Tibial nerve (tissue), 4 donors: ENCODE data around the gene LGALS9C.
"Not testable (repeated sequence)": the region's sequence is repeated elsewhere in the genome, so short reads cannot be mapped to it uniquely, and the experiment has no call there.

Experiments used
- CTCF ChIP-seq, 5 experiments: fragments of 200-600 bp in 3 of 5; fragments of 450-650 bp in 2 of 5; sonication (generic) in 3 of 5; IDR thresholded peaks; one replicate each; pipeline ENCODE4 v1.5.1; 2016 to 2019; ENCODE audit warnings: antibody characterized with exemption in 5 of 5, mild to moderate bottlenecking in 3 of 5, moderate library complexity in 2 of 5
- EP300 ChIP-seq, 2 donors: sonication (generic); formaldehyde crosslinking; IDR thresholded peaks; one replicate each; pipeline ENCODE4 v1.6.1; 2017; ENCODE audit warnings: antibody characterized with exemption in 2 of 2, mild to moderate bottlenecking in 1 of 2
- POLR2A ChIP-seq, 2 donors: fragments of 450-650 bp; IDR thresholded peaks; one replicate each; pipeline ENCODE4 v1.6.1; 2017; ENCODE audit warnings: antibody characterized with exemption in 2 of 2, mild to moderate bottlenecking in 2 of 2, moderate library complexity in 2 of 2

DNA sequence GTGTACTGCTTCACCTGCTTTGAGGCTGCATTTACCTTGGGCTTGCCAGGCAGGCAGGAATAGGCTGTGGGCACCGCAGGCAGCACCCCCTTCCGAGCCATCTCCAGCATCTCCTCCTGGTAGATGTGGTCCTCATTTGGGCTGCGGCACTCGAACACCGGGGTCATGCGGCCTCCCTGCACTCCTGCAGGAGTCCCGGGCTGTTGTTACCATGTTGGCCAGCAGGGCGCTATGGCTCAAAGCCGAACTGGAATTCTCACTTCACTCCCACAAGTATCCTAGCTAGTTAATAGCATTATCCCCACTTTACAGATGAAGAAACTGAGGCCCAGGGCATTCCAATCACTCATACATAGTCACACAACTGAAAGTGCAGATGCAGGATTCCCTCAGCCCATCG lies 23.7 kb downstream of the LGALS9C start:
- TF ChIP-seq EP300, CTCF, POLR2A (IDR thresholded peaks at IDR 0.05): not testable (repeated sequence)
